Panc1 (cell line): ENCODE results near the gene MAST4.

Experiments used
- POLR2AphosphoS5 ChIP-seq: IDR thresholded peaks from 2 replicates; pipeline ENCODE4 v1.6.1; 2012; ENCODE audit warnings: mild to moderate bottlenecking, low read depth, low read length, moderate library complexity
- SIN3A ChIP-seq: IDR thresholded peaks from 2 replicates; pipeline ENCODE4 v1.6.1; 2012; ENCODE audit warnings: low read depth, mild to moderate bottlenecking, low read length, moderate library complexity, borderline replicate concordance; ENCODE audit not compliant: insufficient read depth
- TCF7L2 ChIP-seq: IDR thresholded peaks from 2 replicates; pipeline ENCODE4 v1.6.1; 2011; ENCODE audit warnings: mild to moderate bottlenecking, low read depth, low read length, inconsistent platforms
- TF ChIP-seq, protein P1 (sequence below): fragments of 450-650 bp; IDR thresholded peaks from 2 replicates; pipeline ENCODE4 v1.5.1; 2017; ENCODE audit warnings: mild to moderate bottlenecking
- TF ChIP-seq, protein P2 (sequence below), 2 experiments: IDR thresholded peaks; 2 replicates each; pipeline ENCODE4 v1.6.1; 2011 to 2012; ENCODE audit warnings: low read depth in 2 of 2, control low read depth in 1 of 2, low read length in 1 of 2, mild to moderate bottlenecking in 1 of 2, moderate library complexity in 1 of 2; ENCODE audit not compliant: insufficient read depth in 1 of 2

GRCh38 chr5:66769030-66769733 is 173.0 kb downstream of the MAST4 start:
- TF ChIP-seq, protein P1, sequence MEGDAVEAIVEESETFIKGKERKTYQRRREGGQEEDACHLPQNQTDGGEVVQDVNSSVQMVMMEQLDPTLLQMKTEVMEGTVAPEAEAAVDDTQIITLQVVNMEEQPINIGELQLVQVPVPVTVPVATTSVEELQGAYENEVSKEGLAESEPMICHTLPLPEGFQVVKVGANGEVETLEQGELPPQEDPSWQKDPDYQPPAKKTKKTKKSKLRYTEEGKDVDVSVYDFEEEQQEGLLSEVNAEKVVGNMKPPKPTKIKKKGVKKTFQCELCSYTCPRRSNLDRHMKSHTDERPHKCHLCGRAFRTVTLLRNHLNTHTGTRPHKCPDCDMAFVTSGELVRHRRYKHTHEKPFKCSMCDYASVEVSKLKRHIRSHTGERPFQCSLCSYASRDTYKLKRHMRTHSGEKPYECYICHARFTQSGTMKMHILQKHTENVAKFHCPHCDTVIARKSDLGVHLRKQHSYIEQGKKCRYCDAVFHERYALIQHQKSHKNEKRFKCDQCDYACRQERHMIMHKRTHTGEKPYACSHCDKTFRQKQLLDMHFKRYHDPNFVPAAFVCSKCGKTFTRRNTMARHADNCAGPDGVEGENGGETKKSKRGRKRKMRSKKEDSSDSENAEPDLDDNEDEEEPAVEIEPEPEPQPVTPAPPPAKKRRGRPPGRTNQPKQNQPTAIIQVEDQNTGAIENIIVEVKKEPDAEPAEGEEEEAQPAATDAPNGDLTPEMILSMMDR = no peak
- TF ChIP-seq POLR2AphosphoS5 (no peak), TCF7L2 (no peak), SIN3A (no peak)
- TF ChIP-seq, protein P2, sequence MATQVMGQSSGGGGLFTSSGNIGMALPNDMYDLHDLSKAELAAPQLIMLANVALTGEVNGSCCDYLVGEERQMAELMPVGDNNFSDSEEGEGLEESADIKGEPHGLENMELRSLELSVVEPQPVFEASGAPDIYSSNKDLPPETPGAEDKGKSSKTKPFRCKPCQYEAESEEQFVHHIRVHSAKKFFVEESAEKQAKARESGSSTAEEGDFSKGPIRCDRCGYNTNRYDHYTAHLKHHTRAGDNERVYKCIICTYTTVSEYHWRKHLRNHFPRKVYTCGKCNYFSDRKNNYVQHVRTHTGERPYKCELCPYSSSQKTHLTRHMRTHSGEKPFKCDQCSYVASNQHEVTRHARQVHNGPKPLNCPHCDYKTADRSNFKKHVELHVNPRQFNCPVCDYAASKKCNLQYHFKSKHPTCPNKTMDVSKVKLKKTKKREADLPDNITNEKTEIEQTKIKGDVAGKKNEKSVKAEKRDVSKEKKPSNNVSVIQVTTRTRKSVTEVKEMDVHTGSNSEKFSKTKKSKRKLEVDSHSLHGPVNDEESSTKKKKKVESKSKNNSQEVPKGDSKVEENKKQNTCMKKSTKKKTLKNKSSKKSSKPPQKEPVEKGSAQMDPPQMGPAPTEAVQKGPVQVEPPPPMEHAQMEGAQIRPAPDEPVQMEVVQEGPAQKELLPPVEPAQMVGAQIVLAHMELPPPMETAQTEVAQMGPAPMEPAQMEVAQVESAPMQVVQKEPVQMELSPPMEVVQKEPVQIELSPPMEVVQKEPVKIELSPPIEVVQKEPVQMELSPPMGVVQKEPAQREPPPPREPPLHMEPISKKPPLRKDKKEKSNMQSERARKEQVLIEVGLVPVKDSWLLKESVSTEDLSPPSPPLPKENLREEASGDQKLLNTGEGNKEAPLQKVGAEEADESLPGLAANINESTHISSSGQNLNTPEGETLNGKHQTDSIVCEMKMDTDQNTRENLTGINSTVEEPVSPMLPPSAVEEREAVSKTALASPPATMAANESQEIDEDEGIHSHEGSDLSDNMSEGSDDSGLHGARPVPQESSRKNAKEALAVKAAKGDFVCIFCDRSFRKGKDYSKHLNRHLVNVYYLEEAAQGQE (IDR thresholded peaks at IDR 0.05; ENCODE audit: insufficient read depth in 1 of 2, low read depth in 2 of 2, low read length in 1 of 2) = no peak
